ENCODE results near the gene FAM98A.
A peak's percentile ranks its signal among the peaks of the same experiment; 100 is the strongest.

FAM98A gene

GRCh38 chr2:33599175-33599942 is at the start of gene FAM98A:
Gene FAM98A, minus strand, starts transcription at chr2:33599299. Its CDS starts 78 bp downstream, at chr2:33599221.
- DNase-seq: peak; percentile 98

- DNase-seq: no peak
Observed at GRCh38 chr2:33645861-33646260, 46.8 kb upstream of the FAM98A start.

- DNase-seq: no peak
Observed at GRCh38 chr2:33644215-33644614, 45.1 kb upstream of the FAM98A start.

- no peak for DNase-seq
Observed at GRCh38 chr2:33636001-33636400, 36.9 kb upstream of the FAM98A start.

- DNase-seq: no peak
Observed at GRCh38 chr2:33634261-33634910, 35.3 kb upstream of the FAM98A start.

- no peak for DNase-seq
Observed at GRCh38 chr2:33633315-33633714, 34.2 kb upstream of the FAM98A start.

- DNase-seq: no peak
Observed at GRCh38 chr2:33632831-33633230, 33.7 kb upstream of the FAM98A start.

- DNase-seq: no peak
Observed at GRCh38 chr2:33628031-33628827, 29.1 kb upstream of the FAM98A start.

GRCh38 chr2:33619028-33619427 is 19.9 kb upstream of the FAM98A start:
- DNase-seq: no peak

- no peak for DNase-seq
Observed at GRCh38 chr2:33617989-33618388, 18.9 kb upstream of the FAM98A start.

GRCh38 chr2:33617401-33617800 is 18.3 kb upstream of the FAM98A start:
- no peak for DNase-seq

GRCh38 chr2:33616873-33617272 is 17.8 kb upstream of the FAM98A start:
- DNase-seq: no peak

GRCh38 chr2:33614190-33614589 is 15.1 kb upstream of the FAM98A start:
- DNase-seq: no peak

GRCh38 chr2:33607905-33608304 is 8.8 kb upstream of the FAM98A start:
- no peak for DNase-seq

GRCh38 chr2:33607251-33607721 is 8.2 kb upstream of the FAM98A start:
- DNase-seq: no peak

GRCh38 chr2:33606622-33607021 is 7.5 kb upstream of the FAM98A start:
- DNase-seq: no peak

- DNase-seq: no peak
Observed at GRCh38 chr2:33606100-33606499, 7.0 kb upstream of the FAM98A start.

GRCh38 chr2:33605056-33605455 is 6.0 kb upstream of the FAM98A start:
- no peak for DNase-seq

GRCh38 chr2:33603416-33603815 is 4.3 kb upstream of the FAM98A start:
- DNase-seq: no peak

- DNase-seq: no peak
Observed at GRCh38 chr2:33602201-33602830, 3.2 kb upstream of the FAM98A start.

GRCh38 chr2:33599943-33600192 is 769 bp upstream of the FAM98A start:
- DNase-seq: no peak

GRCh38 chr2:33598561-33599174 is 431 bp downstream of the FAM98A start:
- DNase-seq: peak; percentile 37

- no peak for DNase-seq
Observed at GRCh38 chr2:33597026-33597425, 2.1 kb downstream of the FAM98A start.
